Upper lobe of left lung (tissue), 4 donors: Measurements from ENCODE around the gene ZMYND8.

Source experiments
- CTCF ChIP-seq, 6 experiments: fragments of 450-650 bp in 4 of 6; fragments of 200-600 bp in 2 of 6; sonication (generic) in 2 of 6; IDR thresholded peaks; one replicate each; pipeline ENCODE4 v1.5.1; 2016 to 2019; ENCODE audit warnings: antibody characterized with exemption in 6 of 6
- EP300 ChIP-seq, 4 donors: sonication (generic); formaldehyde crosslinking; IDR thresholded peaks; one replicate each; pipeline ENCODE4 v1.5.1; 2017; ENCODE audit warnings: antibody characterized with exemption in 4 of 4, control low read depth in 2 of 4
- POLR2A ChIP-seq, 4 donors: fragments of 450-650 bp; IDR thresholded peaks; one replicate each; pipeline ENCODE4 v1.5.1; 2016 to 2017; ENCODE audit warnings: antibody characterized with exemption in 4 of 4, mild to moderate bottlenecking in 2 of 4
- POLR2AphosphoS5 ChIP-seq, 2 donors: sonication (generic); formaldehyde crosslinking; IDR thresholded peaks; one replicate each; pipeline ENCODE4 v1.5.1; 2017; ENCODE audit warnings: antibody characterized with exemption in 2 of 2

GRCh38 chr20:47237715-47238114 lies 118.8 kb downstream of the ZMYND8 start:
- no peak for TF ChIP-seq CTCF (IDR thresholded peaks at IDR 0.05)
- no peak for TF ChIP-seq POLR2A (IDR thresholded peaks at IDR 0.05)
- no peak for TF ChIP-seq POLR2AphosphoS5 (IDR thresholded peaks at IDR 0.05)
- TF ChIP-seq EP300 (IDR thresholded peaks at IDR 0.05) = no peak
